Pancreas (tissue), 10 donors: ENCODE data around the gene ST3GAL6. TPM values are rescaled to one million over a fixed set of nuclear protein-coding genes. Genes with fewer than 3 reads are reported as not detected.

Experiments used
- ATAC-seq, 4 donors: fragments of 200-7000 bp; cut with Tn5 transposase; one replicate each; pipeline versions ENCODE4 v1.8.0 to v1.9.1; 2020; ENCODE audit warnings: mild to moderate bottlenecking in 4 of 4, moderate library complexity in 4 of 4
- DNase-seq, 6 donors: peaks; one replicate each; pipeline ENCODE4 v3.0.0-alpha.2; 2020
- FAIRE-seq: peaks from 2 replicates; lab custom pipeline; 2012; peaks lifted over from hg19 to GRCh38; lab: Jason Lieb, UNC
- H3K27ac ChIP-seq, 4 donors: fragments of 200-600 bp; sonication (generic); 1 replicate in 3 of 4; 2 replicates in 1 of 4; pipeline versions ENCODE4 v1.5.0 to v1.8.0; 2020
- H3K27me3 ChIP-seq, 4 donors: fragments of 200-600 bp; one replicate each; pipeline ENCODE4 v1.8.0; 2021
- H3K36me3 ChIP-seq, 3 donors: fragments of 200-600 bp; sonication (generic) in 1 of 3; one replicate each; pipeline versions ENCODE4 v1.5.0 to v1.8.0; 2020 to 2021
- H3K4me1 ChIP-seq, 3 donors: fragments of 200-600 bp; one replicate each; pipeline ENCODE4 v1.8.0; 2021
- H3K4me3 ChIP-seq, 4 donors: fragments of 200-600 bp; sonication (generic) in 2 of 4; one replicate each; pipeline versions ENCODE4 v1.5.0 to v1.8.0; 2020 to 2021
- H3K9me3 ChIP-seq, 4 donors: fragments of 200-600 bp; one replicate each; pipeline ENCODE4 v1.8.0; 2021
- WGBS, 2 donors: extraction: QIAGEN DNeasy Blood & Tissue Kit; methylation state at CpG; one replicate each; pipeline ENCODE4 v1.1.7; 2013; 5-methylcytosine and 5-hydroxymethylcytosine counted together
- intact Hi-C, 3 donors: fragments of 100-400 bp; cut with DNase I; formaldehyde crosslinking; loops; one replicate each; pipeline versions ENCODE4 v1.11.1 to v1.14.2; 2022
- polyA plus RNA-seq, 2 donors: library from polyadenylated mRNA; stranded (reverse); fragments of 200-250 nt; gene quantifications; one replicate each; pipeline ENCODE4 v1.2.3, GENCODE V29; 2013
- total RNA-seq, 6 donors: library from RNA; stranded (reverse); fragmentation: NEBNext Ultra II Directional in 4 of 6; extraction: Animal tissue kit (Norgen Biotek cat#: 25700) in 4 of 6; gene quantifications; one replicate each; pipeline versions ENCODE4 v1.2.1 to v1.2.4, GENCODE V29; 2021 to 2023
- TF ChIP-seq, protein P1 (sequence below), 4 donors: fragments of 200-600 bp; sonication (generic) in 3 of 4; IDR thresholded peaks; one replicate each; pipeline versions ENCODE4 v1.5.0 to v1.8.0; 2021; ENCODE audit warnings: antibody characterized with exemption in 4 of 4
- donor health status: healthy with polysubstance abuse.
- donor health status: DM: no; HTN: no; CAD: no; lungs with moderate emphysema.
- donor health status: DM: no; HTN: no; CAD: no.
- donor health status: control.
- donor health status: control.
- donor health status: Bipolar disorder and iron deficiency.
- donor health status: DM: yes; HTN: yes; CAD: no.
- donor health status: DM: no; HTN: no; CAD: no.
- donor health status: DM: no; HTN: no; CAD: no.
- donor health status: DM: yes; HTN: yes; CAD: no.

The ST3GAL6 gene
- total and polyA plus RNA-seq, 8 donors: 3.6 to 16.1 (median 6.7) TPM

DNA sequence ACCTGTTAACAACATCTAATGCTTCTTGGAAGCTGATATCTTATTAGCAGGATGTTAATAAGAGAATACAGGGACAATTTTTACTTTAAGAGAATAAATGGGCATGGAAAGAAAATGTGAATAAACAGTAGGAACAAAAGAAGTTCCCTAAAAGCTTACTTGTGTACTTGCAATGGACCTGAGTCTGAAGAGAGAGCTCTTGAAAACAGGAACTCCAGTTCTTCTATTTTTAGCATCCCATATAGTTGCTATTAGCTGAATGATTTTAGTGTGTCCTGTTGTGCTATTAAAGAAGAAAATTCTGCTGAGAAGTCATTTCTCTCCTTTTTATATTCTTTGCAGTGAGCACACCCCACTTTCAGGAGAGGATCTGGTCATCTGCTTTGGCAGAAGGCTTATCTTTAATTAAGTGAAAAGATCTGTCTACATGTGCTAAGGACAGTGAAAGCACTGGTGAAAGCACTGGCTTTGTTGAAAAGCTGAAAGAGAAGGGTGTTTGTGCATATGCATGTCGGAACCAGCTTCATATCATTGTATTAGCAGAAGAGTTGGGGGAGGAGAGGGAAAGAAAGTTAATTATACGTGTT, 1.4 kb upstream of the ST3GAL6 start:
- Histone ChIP-seq H3K4me1 (peaks cover 0 to 6% (median 0%) of the 10 kb centered on the region in 3 donors), H3K4me3 (no peak overlapping the region), H3K36me3 (no peaks in the 10 kb centered on the region), H3K27me3 (no peaks in the 10 kb centered on the region), H3K27ac (peak overlapping the region in 2 of 4 donors; percentile 33 to 34), H3K9me3 (no peaks in the 10 kb centered on the region)
- intact Hi-C loops: no loop called here
- ATAC-seq: peak in 3 of 4 donors; percentile 24 to 54 (median 48)
- DNase-seq: no peak
- no peak for FAIRE-seq
- 63 to 73% methylated on average over 2 of the region's 2 CpGs for WGBS, 2 donors
- TF ChIP-seq, protein P1, sequence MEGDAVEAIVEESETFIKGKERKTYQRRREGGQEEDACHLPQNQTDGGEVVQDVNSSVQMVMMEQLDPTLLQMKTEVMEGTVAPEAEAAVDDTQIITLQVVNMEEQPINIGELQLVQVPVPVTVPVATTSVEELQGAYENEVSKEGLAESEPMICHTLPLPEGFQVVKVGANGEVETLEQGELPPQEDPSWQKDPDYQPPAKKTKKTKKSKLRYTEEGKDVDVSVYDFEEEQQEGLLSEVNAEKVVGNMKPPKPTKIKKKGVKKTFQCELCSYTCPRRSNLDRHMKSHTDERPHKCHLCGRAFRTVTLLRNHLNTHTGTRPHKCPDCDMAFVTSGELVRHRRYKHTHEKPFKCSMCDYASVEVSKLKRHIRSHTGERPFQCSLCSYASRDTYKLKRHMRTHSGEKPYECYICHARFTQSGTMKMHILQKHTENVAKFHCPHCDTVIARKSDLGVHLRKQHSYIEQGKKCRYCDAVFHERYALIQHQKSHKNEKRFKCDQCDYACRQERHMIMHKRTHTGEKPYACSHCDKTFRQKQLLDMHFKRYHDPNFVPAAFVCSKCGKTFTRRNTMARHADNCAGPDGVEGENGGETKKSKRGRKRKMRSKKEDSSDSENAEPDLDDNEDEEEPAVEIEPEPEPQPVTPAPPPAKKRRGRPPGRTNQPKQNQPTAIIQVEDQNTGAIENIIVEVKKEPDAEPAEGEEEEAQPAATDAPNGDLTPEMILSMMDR (IDR thresholded peaks at IDR 0.05): no peak

DNA sequence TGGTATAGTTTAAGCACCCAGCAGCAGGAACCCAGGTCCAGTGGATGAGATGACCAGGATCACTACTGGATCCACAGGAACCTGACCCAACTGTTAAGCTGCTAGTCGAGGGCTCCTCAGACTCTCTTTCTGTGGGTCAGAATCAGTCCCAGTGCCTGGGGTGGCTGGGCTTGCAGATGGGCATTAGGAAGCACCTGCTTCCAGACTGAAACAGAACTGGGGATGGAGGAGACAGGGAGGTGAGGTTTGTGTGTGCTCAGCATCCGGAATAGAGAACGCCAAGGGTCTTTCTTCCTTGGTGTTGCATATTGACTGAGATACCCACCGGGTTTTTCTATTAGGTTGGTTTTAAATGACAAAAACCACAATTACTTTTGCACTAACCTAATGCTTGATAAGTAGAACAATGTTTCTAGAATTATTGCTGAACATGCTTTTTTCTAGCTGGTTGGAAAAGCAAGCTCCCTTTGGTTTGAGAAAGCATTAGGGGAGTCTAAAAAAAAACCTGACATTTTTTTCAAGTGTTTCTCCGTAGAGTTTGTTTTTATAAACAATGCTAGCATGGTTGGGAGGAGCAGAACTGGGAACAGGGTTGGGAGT, 779 bp downstream of the ST3GAL6 start:
- DNase-seq: no peak
- Histone ChIP-seq H3K4me3 (peak overlapping the region in 1 of 4 donors; percentile 17), H3K27ac (no peak overlapping the region), H3K4me1 (peaks cover 0 to 6% (median 0%) of the 10 kb centered on the region in 3 donors), H3K9me3 (no peaks in the 10 kb centered on the region), H3K36me3 (no peaks in the 10 kb centered on the region), H3K27me3 (no peaks in the 10 kb centered on the region)
- ATAC-seq: no peak
- intact Hi-C loops: no loop called here
- no peak for FAIRE-seq
- TF ChIP-seq, protein P1 (IDR thresholded peaks at IDR 0.05): no peak
- 53 to 57% methylated on average over 5 of the region's 5 CpGs for WGBS, 2 donors

DNA sequence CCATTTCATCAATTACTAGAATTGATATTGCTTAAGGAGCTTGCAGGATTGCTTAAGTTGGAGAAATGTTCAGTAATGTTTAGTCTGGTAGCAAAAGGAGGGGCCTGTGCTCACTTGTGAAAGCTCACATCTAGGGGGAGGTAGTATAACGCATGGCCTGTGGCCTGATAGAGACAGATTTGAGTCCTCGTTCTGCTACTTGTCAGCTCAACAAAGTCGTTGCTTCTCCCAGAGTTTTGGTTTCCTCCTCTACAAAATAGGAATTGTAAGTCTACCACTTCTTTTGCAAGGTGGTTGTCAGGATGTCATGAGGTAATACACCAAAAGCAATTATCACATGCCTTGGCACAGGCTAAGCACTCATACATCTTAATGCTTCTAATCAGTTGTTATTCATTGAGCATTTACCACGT, 1.3 kb downstream of the ST3GAL6 start:
- FAIRE-seq (no peak), DNase-seq (no peak), ATAC-seq (peak in 2 of 4 donors; percentile 20 to 38)
- Histone ChIP-seq H3K4me1 (peaks cover 0 to 6% (median 0%) of the 10 kb centered on the region in 3 donors), H3K4me3 (no peak overlapping the region), H3K36me3 (no peaks in the 10 kb centered on the region), H3K27me3 (no peaks in the 10 kb centered on the region), H3K27ac (no peak overlapping the region), H3K9me3 (no peaks in the 10 kb centered on the region)
- intact Hi-C loops: no loop called here
- 38 to 41% methylated on average over 4 of the region's 4 CpGs for WGBS, 2 donors
- TF ChIP-seq, protein P1 (IDR thresholded peaks at IDR 0.05): no peak

DNA sequence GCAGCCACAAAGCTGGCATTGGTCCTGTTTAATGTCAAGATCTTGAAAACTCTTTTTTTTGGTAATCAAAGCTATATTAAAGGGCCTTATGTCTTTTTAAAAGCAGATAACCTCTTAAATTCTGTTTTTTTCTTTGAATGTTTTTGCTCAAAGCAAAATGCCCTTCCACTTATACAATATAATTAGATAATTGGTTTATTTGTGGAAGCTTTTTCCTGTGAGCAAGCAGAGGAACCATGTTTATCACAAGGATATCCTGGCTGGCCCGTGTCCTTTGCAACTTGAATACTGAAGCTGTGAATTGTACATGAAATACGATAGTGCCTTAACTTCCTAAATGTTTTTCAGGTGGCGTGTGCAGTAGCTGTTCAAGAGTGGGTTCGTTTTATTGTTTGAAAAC, 2.6 kb downstream of the ST3GAL6 start:
- DNase-seq (no peak), ATAC-seq (no peak), FAIRE-seq (no peak)
- no peak overlapping the region for H3K27ac ChIP-seq
- no peaks in the 10 kb centered on the region for H3K9me3 ChIP-seq
- TF ChIP-seq, protein P1 (IDR thresholded peaks at IDR 0.05): no peak
- peaks cover 0 to 11% (median 0%) of the 10 kb centered on the region in 3 donors for H3K4me1 ChIP-seq
- no peaks in the 10 kb centered on the region for H3K27me3 ChIP-seq
- WGBS, 2 donors: 70 to 78% methylated on average over 4 of the region's 4 CpGs
- no peak overlapping the region for H3K4me3 ChIP-seq
- intact Hi-C loops: no loop called here
- no peaks in the 10 kb centered on the region for H3K36me3 ChIP-seq

DNA sequence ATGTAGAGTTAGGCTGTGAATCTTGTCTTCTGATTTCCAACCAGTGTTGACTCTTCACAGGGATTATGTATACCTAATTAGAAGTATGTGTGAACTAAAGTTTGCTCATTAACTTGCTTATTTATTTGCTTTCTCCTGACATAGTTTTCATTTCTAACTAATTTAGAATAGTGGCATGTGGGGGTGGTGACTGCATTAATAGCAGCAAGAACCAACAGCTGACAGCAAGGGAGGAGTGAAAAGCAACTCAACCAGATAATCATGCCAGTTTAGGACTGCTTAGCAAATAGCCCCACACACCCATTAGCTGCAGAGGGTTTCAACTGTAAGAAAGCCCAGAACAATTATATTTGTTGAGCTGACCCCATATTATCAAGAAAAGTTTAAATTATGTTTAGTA, 3.8 kb downstream of the ST3GAL6 start:
- TF ChIP-seq, protein P1 (IDR thresholded peaks at IDR 0.05): no peak
- no peak for FAIRE-seq
- Histone ChIP-seq H3K27ac (no peak overlapping the region), H3K36me3 (no peaks in the 10 kb centered on the region), H3K9me3 (no peaks in the 10 kb centered on the region), H3K27me3 (no peaks in the 10 kb centered on the region), H3K4me3 (no peak overlapping the region), H3K4me1 (peaks cover 0 to 15% (median 0%) of the 10 kb centered on the region in 3 donors)
- DNase-seq: no peak
- ATAC-seq: no peak
- intact Hi-C loops: no loop called here
